GM19452 (cell line): ENCODE data around the gene ME1.
"Not testable (repeated sequence)": the region's sequence is repeated elsewhere in the genome, so short reads cannot be mapped to it uniquely, and the experiment has no call there.

Source experiments
- ATAC-seq: cut with Tn5 transposase; IDR thresholded peaks from one replicate; pipeline ENCODE4 v1.9.1; 2021; ENCODE audit not compliant: unreplicated experiment

The ME1 gene

DNA sequence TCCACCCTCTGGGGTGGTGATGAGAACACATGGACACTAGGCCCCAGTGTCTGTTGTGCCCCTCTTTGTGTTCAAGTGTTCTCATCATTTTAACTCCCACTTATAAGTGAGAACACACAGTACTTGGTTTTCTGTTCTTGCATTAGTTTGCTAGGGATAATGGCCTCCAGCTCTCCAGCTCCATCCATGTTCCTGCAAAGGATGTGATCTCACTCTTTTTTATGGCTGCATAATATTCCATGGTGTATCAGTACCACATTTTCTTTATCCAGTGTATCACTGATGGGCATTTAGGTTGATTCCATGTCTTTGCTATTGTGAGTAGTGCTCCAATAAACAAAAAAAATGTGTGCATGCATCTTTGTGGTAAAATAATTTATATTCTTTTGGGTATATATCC lies 170.3 kb downstream of the ME1 start:
- ATAC-seq, result no peak

DNA sequence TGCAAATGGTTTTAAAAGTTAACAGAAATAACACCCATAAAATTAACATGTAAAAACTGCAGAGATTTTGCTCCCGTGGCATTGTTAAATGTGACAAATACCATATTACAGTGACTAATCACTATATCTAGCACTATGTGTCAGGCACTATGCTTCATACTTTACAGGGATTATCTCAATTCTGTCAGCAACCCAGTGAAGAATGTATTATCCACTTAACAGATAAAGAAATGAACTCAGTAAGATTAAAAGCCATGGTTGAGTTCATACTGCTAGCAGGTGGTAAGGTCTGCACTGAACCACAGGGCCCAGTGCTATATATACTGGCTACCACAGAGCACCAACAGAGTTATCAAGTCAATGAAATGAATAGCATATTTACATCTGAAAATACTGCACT lies 172.3 kb downstream of the ME1 start:
- no peak for ATAC-seq

DNA sequence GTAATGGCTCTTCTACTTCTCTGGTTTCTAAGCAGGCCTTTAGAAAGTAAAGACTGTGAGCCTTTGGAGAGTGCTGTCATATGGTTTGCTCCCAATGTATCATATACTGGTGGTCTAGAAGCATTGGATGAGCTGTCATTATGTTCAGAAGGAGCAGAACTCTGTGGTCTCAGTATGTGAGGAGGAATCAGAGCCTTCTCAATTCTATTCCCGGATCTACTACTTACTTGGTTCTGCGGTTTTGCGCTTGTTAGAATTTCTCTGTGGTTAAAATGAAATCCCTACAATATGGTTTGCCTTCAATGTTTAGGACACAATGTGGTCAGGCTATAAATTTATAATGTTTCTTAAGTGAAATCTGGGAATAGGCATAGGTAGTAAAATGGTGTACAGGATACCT lies 173.1 kb downstream of the ME1 start:
- ATAC-seq, result no peak

DNA sequence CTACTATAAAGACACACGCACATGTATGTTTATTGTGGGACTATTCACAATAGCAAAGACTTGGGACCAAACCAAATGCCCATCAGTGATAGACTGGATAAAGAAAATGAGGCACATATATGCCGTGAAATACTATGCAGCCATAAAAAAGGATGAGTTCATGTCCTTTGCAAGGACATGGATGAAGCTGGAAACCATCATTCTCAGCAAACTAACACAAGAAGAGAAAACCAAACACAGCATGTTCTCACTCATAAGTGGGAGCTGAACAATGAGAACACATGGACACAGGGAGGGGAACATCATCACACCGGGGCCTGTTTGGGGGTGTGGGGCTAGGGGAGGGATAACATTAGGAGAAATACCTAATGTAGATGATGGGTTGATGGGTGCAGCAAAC lies 174.1 kb downstream of the ME1 start:
- ATAC-seq, result not testable (repeated sequence)

DNA sequence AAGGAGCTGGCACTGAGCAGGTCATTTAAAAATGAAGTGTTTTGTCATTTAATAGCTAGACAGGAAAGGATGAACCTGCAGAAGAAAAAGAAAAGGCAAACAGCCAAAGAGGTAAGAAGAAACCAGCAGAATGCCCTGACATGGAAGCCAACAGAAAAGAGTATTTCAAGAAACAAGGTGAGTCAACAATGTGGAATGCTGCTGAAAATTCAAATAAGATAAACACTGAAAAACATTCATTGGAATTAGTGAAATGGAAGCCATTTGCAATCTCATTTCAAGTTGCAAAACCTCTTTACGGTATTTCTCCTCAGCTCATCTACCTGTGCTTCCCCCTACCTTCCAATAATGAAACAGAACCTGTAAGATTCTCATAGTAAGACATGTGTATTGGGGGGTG lies 178.1 kb downstream of the ME1 start:
- no peak for ATAC-seq

DNA sequence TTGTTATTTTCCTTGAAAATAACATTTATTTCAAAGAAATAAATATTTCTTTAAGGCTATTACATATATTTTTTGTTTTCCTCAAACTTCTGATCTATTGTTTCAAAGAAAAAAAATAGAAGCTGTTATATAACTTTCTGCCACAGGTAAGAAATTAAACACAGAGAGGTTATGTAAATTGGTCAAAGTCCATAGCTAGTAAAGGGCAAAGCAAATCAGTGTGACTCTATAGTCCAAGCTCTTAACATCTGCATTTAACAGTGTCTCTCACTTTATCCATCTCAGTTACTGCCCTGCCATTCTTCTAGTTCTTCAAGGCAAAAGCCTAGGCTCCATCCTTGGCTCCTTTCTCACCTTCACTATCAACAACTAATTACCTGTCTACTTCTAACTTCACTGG lies 180.6 kb downstream of the ME1 start:
- ATAC-seq, result no peak

DNA sequence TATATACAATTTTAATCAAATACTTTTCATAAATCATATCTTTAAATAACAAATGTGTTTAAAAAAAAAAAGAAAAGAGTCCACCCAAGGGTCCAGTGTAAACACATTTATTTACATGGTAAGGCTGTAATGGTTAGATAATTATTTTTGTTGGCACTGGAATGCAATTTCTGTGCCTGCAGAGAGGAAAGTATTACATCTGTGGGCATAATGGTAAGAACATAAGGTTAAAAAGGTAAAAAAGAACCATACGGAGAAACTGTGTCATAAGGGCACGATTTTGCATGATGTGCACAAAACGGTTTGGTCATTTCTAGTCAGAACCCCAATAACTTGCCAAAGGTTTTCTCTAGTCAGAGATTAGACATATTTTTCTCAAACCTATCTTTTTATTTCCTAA lies 183.4 kb downstream of the ME1 start:
- ATAC-seq, result no peak

DNA sequence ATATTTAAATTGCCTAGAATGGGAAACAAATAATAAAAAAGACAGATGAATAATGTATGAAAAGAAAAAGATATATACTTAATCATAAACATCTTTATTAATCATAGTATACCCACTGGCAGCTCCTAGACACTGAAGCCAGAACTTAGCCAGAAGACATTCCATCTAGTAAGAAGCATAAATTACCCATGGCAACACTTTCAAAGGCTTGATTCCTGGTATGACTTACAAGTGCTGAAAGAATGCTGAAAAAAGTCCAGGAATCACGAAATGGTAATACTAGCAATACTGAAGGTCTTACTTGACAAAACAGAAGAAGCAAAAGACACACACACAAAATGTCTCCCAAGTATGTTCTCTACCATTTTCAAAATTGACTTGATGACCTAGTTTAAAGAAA lies 199.7 kb downstream of the ME1 start:
- ATAC-seq, result no peak

DNA sequence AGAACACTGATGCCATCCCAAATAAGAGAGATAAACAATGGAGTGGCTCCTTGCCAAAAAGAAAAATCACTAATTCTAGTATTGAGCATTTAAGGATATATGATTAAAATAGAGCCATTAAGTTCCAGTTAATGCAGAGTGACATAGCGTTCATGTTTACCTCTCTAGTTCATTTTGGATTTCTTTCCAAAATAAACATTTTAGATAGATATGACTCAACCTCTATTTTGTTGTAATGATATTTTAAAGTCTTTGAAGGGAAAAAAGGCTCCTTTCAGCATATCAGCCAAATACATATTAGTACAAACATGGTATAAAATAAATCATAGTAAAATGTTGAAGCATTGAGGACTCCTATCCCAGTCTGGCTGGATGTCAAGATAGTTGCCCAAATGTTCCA lies 204.3 kb downstream of the ME1 start:
- ATAC-seq, result no peak

DNA sequence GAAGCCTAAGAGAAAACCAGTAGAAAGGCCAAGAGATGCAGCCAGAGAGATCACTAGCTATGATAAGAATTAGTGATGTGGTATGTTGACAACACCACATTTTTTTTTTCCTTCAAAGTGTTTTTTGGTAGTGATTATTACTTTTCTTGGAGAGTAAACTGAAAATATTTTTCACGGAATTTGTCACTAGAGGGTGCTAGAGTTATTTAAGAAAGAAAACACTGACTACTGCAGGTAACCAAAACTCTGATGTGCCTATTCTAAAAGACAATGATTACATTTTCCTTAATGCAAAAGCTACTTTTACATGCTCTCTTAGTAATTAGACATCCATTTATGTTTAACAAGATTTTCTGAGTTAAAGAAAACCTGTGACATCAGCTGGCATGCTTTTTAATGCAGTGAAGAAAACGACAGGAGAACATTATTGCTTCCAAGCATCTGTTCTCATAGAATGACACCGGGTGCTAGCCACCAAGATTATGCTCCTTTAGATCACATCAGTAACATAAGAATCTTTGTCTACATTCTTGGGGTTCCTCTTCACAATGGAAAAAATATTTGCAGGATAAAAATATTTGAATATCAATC lies 208.9 kb downstream of the ME1 start:
- no peak for ATAC-seq

DNA sequence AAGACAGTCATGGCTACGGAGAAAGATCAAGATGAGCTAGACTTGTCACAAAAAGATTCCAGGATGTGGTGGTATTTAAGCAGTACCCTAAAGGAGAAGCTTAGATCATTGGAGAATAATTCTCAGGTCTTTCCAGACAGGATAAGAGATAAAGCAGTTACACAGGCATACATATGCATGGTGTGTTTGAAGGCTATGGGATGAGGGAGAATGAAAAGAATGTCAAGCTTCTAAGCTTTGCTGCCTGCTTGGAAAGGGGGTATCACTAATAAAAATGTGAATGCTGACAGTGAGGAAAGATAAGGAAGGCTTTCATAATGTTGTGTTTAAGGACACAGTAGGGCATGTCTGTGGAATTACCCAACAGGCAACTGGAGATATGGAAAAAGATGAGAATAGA lies 209.6 kb downstream of the ME1 start:
- no peak for ATAC-seq

DNA sequence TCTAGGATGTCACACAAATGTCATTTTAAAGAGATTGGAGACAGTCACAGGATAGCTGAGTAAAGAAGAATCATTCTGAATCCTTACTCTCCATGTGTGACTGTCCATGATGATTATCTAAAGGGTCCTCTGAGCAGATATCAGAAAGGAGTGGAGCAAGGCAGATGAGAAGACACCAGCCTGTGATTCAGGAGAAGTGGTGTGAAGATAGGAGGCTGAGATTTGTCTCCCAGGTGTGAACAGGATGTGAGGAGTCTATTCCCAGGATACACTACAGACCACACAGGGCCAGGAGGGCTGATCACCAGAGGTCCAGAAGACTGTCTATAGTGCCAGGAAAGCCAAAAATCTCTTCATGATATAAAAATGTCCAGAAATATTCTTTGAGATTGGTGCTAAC lies 210.7 kb downstream of the ME1 start:
- ATAC-seq, result no peak

DNA sequence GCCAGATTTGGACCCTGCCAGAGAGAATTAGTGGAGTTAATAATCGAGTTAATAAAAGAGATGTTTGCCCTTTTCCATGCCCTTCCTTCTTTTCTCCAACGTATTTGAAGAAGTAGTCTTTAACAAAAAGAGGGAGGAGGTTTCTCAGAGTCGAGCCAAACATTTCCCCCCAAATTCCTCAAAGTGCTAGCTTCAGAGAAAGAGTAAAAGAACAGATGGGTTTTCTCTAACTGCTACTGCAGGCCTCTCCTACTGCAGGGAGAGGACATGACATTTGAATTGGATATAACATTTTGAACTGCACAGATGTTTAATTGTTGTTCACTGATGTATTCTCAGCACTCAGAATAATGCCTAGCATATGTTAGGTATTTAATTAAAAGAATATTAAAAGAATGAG lies 212.2 kb downstream of the ME1 start:
- ATAC-seq, result no peak

DNA sequence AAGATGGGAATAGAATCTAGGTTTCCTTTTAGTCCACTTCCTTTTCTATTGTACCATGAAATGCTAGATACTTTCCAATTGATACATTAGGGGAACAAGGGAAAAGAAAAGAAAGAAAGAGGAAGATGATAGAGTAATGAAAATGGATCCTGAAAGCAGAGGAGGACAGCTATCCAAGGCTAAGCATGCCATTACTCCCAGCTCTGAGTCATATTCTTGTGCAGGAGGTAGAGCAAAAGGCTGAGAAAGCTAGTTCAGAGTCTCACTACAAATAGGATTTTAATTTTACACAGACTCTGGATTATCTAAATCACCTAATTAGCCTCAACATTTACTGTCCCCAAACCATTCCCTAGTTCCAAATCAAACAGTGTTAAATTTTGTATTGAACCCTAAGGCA lies 214.0 kb downstream of the ME1 start:
- ATAC-seq, result no peak

DNA sequence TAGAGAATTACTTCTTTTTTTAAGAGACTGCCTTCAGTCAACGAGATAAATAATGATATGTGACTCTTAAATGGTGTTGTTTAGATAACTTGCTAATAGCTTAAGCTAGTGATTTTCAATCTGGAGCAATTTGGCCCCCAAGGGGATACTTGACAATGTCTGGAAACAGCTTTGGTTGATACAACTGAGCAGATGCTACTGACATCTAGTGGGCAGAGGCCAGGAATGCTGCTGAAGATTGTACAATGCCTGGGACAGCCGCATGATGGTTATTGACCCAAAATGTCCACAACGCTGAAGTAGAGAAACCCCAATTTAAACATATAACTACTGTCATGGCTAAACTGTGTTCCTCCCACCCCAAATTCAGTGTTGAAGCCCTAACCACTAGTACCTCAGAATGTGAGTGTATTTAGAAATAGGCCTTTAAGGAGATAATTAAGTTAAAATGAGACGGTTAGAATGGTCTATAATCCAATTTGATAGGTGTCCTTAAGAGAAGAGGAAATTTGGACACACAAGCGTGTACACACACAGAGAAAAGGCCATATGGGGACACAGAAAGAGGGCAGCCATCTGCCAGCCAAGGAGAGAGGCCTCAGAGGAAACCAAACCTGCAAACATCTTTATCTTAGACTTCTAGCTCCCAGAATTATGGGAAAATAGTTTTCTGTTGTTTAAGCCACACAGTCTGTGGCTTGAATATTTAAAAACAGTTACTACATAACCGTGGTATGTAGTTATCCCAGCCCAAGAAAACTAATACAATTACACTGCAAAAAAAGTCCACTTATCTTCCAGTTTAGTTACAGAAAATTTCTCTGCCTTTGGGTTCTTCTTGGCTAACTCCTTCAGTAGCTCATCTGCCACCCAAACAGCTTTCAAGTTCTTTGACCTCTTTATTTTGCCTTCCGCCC lies 215.5 kb downstream of the ME1 start:
- peak; percentile 99 for ATAC-seq

DNA sequence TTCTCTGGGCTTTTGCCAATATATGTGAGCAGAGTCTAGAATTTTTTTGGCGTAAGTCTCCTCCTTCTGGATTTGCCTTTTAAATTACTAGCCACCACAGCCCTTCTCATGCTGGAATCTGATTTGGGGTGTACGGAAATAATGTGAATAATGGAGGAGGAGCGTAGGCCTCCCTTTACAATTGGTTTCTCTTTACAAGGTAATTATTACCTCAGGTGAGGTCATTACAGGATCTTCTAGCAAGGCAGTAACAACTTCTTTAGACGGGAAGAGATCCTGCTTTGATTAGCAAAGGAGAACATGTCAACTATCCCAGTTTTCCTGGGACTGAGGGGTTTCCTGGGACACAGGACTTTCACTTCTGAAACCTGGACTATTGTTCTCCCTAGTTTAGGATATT lies 228.8 kb downstream of the ME1 start:
- ATAC-seq, result no peak

DNA sequence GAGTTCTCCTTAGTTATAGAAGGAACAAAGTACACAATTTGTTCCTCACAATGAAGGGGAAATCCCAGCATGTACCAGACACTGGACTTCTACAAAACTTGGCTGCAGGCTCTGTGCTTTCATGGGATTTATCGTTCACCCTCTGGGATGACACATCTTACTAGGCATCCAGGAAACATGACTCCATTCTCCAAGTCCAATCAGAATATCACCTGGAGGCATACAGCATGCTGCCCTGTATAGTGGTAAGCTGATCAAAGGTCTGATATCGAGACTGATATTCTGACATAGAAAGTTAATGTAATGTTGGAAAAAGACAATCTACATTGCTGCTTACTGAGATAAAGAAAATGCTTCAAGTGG lies 231.0 kb downstream of the ME1 start:
- no peak for ATAC-seq

DNA sequence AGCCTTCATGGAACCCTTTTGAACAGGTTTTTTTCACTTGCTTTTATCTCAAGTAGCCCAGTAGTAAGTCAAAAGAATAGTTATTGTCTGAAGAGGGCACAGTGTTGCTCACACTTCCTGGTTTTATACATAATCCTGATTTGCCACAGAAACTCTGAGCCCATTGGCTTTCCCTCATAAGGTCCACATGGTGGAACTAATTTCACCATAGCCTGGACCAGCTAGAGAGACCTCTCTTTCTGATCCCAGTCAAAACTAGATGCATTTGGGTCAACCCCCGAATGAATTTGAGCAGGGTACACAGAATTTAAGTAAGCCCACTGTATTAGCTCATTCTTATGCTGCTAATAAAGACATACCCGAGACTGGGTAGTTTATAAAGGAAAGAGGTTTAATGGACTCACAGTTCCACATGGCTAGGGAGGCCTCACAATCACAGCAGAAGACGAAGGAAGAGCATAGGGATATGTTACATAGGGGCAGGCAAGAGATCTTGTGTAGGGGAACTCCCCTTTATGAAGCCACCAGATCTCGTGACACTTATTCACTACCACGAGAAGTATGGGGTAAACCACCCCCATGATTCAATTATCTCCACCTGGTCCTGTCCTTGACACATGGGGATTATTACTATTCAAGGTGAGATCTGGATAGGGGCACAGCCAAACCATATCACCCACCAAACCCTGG lies 231.5 kb downstream of the ME1 start:
- ATAC-seq, result no peak

DNA sequence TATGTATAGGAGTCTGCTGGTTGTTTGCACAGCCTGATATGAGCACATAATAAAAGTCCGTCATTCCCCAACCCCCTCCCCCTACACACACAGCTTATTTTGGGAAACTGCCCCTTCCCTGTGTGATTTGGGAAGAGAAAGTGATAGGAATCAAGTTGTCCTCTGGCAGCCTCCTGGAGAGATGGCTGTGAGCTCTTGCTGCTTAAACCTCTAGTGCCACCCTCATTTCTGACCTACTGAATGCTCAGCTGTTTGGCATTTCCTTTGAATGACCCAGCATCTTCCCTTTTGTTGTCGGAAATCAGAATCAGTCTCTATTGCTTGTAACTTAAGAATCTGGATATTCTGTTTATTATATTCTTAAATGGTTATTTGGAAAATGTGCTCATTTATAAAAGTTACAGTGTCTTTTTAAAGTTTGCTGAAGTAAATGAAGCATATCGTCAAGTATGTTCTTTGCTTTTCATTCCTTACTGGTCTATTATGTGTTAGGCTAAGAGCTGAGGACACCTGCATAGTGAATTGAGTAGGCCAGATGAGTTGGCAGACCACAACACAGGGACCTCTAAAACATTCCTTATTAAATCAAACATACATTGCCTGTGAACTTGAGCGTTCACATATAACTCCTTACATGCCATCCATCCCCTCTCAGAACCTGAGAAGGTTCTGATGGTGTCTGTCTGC lies 232.2 kb downstream of the ME1 start:
- ATAC-seq, result no peak

DNA sequence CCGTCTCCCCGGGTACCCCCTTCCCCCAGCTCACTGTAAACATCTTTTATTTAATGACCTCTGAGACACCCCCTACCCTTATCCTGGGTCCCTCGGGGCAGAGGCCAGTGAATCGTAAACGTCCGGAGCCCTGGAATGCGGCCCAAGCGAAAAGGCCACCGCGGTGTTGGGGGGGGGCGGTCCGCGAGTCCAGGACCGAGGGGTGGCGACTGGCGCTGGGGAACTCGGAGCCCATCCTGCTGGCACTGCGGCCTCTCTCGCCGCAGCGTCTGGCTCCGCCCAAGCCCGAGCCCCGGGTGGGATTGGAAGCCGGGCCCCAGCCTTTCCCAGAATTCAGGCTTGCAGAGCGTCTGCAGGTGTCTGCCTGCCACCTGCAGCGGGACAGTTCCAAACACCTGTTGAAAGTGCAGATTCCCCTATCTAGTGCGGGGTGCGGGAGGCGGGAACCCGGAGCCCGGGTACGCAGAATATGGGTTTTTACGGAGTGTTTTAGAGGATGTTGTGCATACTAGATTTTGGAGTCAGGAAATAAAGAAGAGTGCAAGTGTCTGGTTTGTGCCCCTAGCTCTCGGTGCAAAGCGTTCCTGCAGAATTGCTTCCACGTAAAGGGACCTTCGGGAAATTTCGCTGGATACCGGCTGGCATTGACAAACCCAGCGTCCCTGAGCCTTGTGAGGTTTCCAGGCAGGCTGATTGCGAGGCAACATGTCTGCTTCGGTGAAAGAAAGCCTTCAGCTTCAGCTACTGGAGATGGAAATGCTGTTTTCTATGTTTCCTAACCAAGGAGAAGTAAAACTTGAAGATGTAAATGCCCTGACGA lies 236.9 kb downstream of the ME1 start:
- peak; percentile 5 for ATAC-seq
